ENCODE measurements around the gene PRKCH. TPM values are rescaled to one million over a fixed set of nuclear protein-coding genes. Genes with fewer than 3 reads are reported as not detected.

The PRKCH gene
- total RNA-seq, 1 experiment from 2014 or later = 170 TPM

DNA sequence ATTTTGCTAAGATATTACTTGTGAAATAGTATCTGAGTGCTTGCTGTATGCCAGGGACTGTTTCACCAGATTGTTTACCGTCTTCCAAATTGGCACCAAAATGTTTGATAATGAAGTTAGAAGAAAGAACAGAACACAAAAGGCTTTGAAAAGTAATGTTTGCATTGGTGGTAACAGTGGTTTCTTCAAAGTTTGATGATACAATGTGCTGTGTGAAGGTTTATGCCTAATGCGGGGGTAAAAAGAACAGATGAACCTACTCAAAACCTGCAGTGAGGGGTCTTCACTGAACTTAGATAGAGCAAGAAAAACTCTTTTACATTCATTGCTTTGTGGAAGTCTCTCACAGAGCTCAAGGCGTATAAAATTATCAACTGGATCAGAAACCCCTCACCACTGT lies 76.2 kb downstream of the PRKCH start:
- H3K9ac ChIP-seq (ENCODE audit: low read length) = no peak overlapping the region
- H2AFZ ChIP-seq (ENCODE audit: low read length) = no peak overlapping the region
- H3K9me3 ChIP-seq (ENCODE audit: low read length) = no peaks in the 10 kb centered on the region
- TF ChIP-seq EZH2 (IDR thresholded peaks at IDR 0.05; ENCODE audit: low read length, unreplicated experiment) (no peak), EZH2phosphoT487 (IDR thresholded peaks at IDR 0.05; ENCODE audit: borderline replicate concordance, low read length) (no peak)
- TF ChIP-seq, protein P1, sequence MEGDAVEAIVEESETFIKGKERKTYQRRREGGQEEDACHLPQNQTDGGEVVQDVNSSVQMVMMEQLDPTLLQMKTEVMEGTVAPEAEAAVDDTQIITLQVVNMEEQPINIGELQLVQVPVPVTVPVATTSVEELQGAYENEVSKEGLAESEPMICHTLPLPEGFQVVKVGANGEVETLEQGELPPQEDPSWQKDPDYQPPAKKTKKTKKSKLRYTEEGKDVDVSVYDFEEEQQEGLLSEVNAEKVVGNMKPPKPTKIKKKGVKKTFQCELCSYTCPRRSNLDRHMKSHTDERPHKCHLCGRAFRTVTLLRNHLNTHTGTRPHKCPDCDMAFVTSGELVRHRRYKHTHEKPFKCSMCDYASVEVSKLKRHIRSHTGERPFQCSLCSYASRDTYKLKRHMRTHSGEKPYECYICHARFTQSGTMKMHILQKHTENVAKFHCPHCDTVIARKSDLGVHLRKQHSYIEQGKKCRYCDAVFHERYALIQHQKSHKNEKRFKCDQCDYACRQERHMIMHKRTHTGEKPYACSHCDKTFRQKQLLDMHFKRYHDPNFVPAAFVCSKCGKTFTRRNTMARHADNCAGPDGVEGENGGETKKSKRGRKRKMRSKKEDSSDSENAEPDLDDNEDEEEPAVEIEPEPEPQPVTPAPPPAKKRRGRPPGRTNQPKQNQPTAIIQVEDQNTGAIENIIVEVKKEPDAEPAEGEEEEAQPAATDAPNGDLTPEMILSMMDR (conservative IDR thresholded peaks at IDR 0.05; ENCODE audit: low read depth, low read length) = no peak
- no peaks in the 10 kb centered on the region for H4K20me1 ChIP-seq (ENCODE audit: low read length)
- ChIA-PET CTCF (no interaction called here), POLR2A (ENCODE audit: unreplicated experiment) (no interaction called here)
- H3K4me3 ChIP-seq (ENCODE audit: low read length) = no peak overlapping the region
- H3K79me2 ChIP-seq (ENCODE audit: low read length) = no peaks in the 10 kb centered on the region
- H3K36me3 ChIP-seq (ENCODE audit: low read depth, low read length) = no peaks in the 10 kb centered on the region
- H3K4me1 ChIP-seq (ENCODE audit: insufficient read depth, low read length) = no peaks in the 10 kb centered on the region
- no TSS peak for BruUV-seq (replicated peaks)
- DNase-seq (no peak), ATAC-seq (no peak)
- H3K27ac ChIP-seq (ENCODE audit: low read length) = no peak overlapping the region
- intact Hi-C loops (cut with micrococcal nuclease) = no loop called here
- H3F3A ChIP-seq (ENCODE audit: low read length, unreplicated experiment) = no peaks in the 10 kb centered on the region
- no peaks in the 10 kb centered on the region for H3K9me2 ChIP-seq (replicated peaks; ENCODE audit: low read length)
- no peak overlapping the region for H3K4me2 ChIP-seq (ENCODE audit: low read length)
- H3K27me3 ChIP-seq (ENCODE audit: low read length) = no peaks in the 10 kb centered on the region

DNA sequence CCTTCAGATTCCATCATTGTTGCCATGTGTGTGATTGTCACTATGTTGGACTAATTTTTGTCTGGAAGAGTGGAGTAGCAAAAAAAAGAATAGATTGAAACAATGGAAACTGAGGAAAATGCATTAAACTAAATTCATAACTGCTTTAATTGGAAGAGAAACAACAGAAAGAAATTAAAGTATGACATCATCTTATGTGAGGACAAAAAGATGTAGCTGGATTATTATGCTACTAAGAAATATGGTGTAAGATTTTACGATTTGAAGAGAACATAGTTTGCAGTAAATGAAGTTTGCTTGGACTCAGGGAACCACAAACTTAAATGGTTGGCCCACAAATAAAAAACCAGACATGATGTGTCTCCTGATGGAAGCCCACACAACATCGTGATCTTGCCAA lies 76.8 kb downstream of the PRKCH start:
- ChIA-PET POLR2A (ENCODE audit: unreplicated experiment) (no interaction called here), CTCF (no interaction called here)
- no peaks in the 10 kb centered on the region for H3K4me1 ChIP-seq (ENCODE audit: insufficient read depth, low read length)
- no peaks in the 10 kb centered on the region for H3K79me2 ChIP-seq (ENCODE audit: low read length)
- H3K4me2 ChIP-seq (ENCODE audit: low read length) = no peak overlapping the region
- H3K9me2 ChIP-seq (replicated peaks; ENCODE audit: low read length) = no peaks in the 10 kb centered on the region
- H3K27ac ChIP-seq (ENCODE audit: low read length) = no peak overlapping the region
- no peaks in the 10 kb centered on the region for H3K27me3 ChIP-seq (ENCODE audit: low read length)
- no TSS peak for BruUV-seq (replicated peaks)
- no peaks in the 10 kb centered on the region for H4K20me1 ChIP-seq (ENCODE audit: low read length)
- intact Hi-C loops (cut with micrococcal nuclease) = no loop called here
- DNase-seq (no peak), ATAC-seq (no peak)
- H3F3A ChIP-seq (ENCODE audit: low read length, unreplicated experiment) = no peaks in the 10 kb centered on the region
- no peak for TF ChIP-seq EZH2 (IDR thresholded peaks at IDR 0.05; ENCODE audit: low read length, unreplicated experiment)
- TF ChIP-seq, protein P1 (conservative IDR thresholded peaks at IDR 0.05; ENCODE audit: low read depth, low read length) = no peak
- TF ChIP-seq EZH2phosphoT487 (IDR thresholded peaks at IDR 0.05; ENCODE audit: borderline replicate concordance, low read length) = no peak
- H3K9ac ChIP-seq (ENCODE audit: low read length) = no peak overlapping the region
- H3K36me3 ChIP-seq (ENCODE audit: low read depth, low read length) = no peaks in the 10 kb centered on the region
- H2AFZ ChIP-seq (ENCODE audit: low read length) = no peak overlapping the region
- no peaks in the 10 kb centered on the region for H3K9me3 ChIP-seq (ENCODE audit: low read length)
- H3K4me3 ChIP-seq (ENCODE audit: low read length) = no peak overlapping the region

DNA sequence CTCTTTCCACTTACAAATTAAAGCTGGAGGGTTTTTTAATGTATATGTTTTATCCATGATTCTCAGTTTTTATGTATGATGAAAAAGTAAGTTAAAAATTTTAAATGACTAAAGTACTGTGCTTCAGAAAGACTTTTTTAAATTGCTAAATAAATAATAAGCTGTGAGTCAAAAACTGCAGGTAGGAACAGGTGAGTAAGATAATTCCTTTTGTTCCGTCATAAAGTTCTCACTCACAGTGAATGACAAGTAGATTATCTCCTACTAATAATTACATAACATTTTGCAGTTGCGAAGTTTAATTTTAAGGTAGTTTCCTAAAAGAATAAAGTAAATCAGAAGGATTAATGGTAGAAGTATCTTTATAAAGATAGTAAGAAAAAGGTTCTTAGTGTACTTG lies 78.0 kb downstream of the PRKCH start:
- TF ChIP-seq EZH2 (IDR thresholded peaks at IDR 0.05; ENCODE audit: low read length, unreplicated experiment) (no peak), EZH2phosphoT487 (IDR thresholded peaks at IDR 0.05; ENCODE audit: borderline replicate concordance, low read length) (no peak)
- TF ChIP-seq, protein P1 (conservative IDR thresholded peaks at IDR 0.05; ENCODE audit: low read depth, low read length) = no peak
- no peak overlapping the region for H3K4me2 ChIP-seq (ENCODE audit: low read length)

More for the DNA sequence above, 78.0 kb downstream of the PRKCH start:
- H3K9me3 ChIP-seq (ENCODE audit: low read length) = no peaks in the 10 kb centered on the region
- CTCF ChIA-PET = no interaction called here
- H3K4me1 ChIP-seq (ENCODE audit: insufficient read depth, low read length) = no peaks in the 10 kb centered on the region
- DNase-seq = no peak
- ATAC-seq = no peak
- POLR2A ChIA-PET (ENCODE audit: unreplicated experiment) = interaction anchor here (0.6 kb wide), 1 partner anchor 36 kb away, joined by 5 read pairs; no protein-coding TSS in a partner anchor
- H3K36me3 ChIP-seq (ENCODE audit: low read depth, low read length) = no peaks in the 10 kb centered on the region
- no peaks in the 10 kb centered on the region for H3K27me3 ChIP-seq (ENCODE audit: low read length)
- H2AFZ ChIP-seq (ENCODE audit: low read length) = no peak overlapping the region
- no peak overlapping the region for H3K4me3 ChIP-seq (ENCODE audit: low read length)
- H3K79me2 ChIP-seq (ENCODE audit: low read length) = no peaks in the 10 kb centered on the region
- H3K9ac ChIP-seq (ENCODE audit: low read length) = no peak overlapping the region
- no peaks in the 10 kb centered on the region for H4K20me1 ChIP-seq (ENCODE audit: low read length)
- no peaks in the 10 kb centered on the region for H3F3A ChIP-seq (ENCODE audit: low read length, unreplicated experiment)
- H3K9me2 ChIP-seq (replicated peaks; ENCODE audit: low read length) = no peaks in the 10 kb centered on the region
- no peak overlapping the region for H3K27ac ChIP-seq (ENCODE audit: low read length)
- no TSS peak for BruUV-seq (replicated peaks)
- intact Hi-C loops (cut with micrococcal nuclease) = no loop called here
